NOMO-1 (cell line): Measurements from ENCODE around the gene GUCA1A.
"Not testable (repeated sequence)": the region's sequence is repeated elsewhere in the genome, so short reads cannot be mapped to it uniquely, and the experiment has no call there.

ENCODE experiments used
- DNase-seq, 2 experiments: peaks; one replicate each; lab custom pipeline; 2025; ENCODE audit not compliant: unreplicated experiment in 2 of 2; lab: John Stamatoyannopoulos, UW

The GUCA1A gene

GRCh38 chr6:42171813-42172581, 1.2 kb upstream of the GUCA1A start:
- DNase-seq: no peak

- no peak for DNase-seq
Observed at GRCh38 chr6:42175860-42176259, 2.7 kb downstream of the GUCA1A start.

- no peak for DNase-seq
Observed at GRCh38 chr6:42176981-42177380, 3.8 kb downstream of the GUCA1A start.

GRCh38 chr6:42177514-42178364, 4.6 kb downstream of the GUCA1A start:
- no peak for DNase-seq

GRCh38 chr6:42179261-42179944, 6.2 kb downstream of the GUCA1A start:
- DNase-seq: no peak

- DNase-seq: no peak
Observed at GRCh38 chr6:42179945-42180313, 6.8 kb downstream of the GUCA1A start.

GRCh38 chr6:42182101-42182500, 8.9 kb downstream of the GUCA1A start:
- no peak for DNase-seq

GRCh38 chr6:42184475-42184874, 11.3 kb downstream of the GUCA1A start:
- DNase-seq: no peak

GRCh38 chr6:42185597-42185996, 12.4 kb downstream of the GUCA1A start:
- no peak for DNase-seq

- DNase-seq: no peak
Observed at GRCh38 chr6:42188406-42188805, 15.2 kb downstream of the GUCA1A start.

- no peak for DNase-seq
Observed at GRCh38 chr6:42190554-42191183, 17.5 kb downstream of the GUCA1A start.

GRCh38 chr6:42192385-42192784, 19.2 kb downstream of the GUCA1A start:
- DNase-seq: not testable (repeated sequence)

- no peak for DNase-seq
Observed at GRCh38 chr6:42193491-42193894, 20.3 kb downstream of the GUCA1A start.

- DNase-seq: no peak
Observed at GRCh38 chr6:42194056-42194455, 20.9 kb downstream of the GUCA1A start.

GRCh38 chr6:42195415-42195814, 22.3 kb downstream of the GUCA1A start:
- DNase-seq: no peak

- no peak for DNase-seq
Observed at GRCh38 chr6:42197555-42198362, 24.6 kb downstream of the GUCA1A start.

GRCh38 chr6:42199106-42199981, 26.2 kb downstream of the GUCA1A start:
- DNase-seq: no peak

GRCh38 chr6:42200035-42200434, 26.9 kb downstream of the GUCA1A start:
- DNase-seq: no peak

- DNase-seq: no peak
Observed at GRCh38 chr6:42201382-42201781, 28.2 kb downstream of the GUCA1A start.
